GM12875 (cell line): ENCODE results near the gene HCFC1R1.

ENCODE experiments used
- H3K4me3 ChIP-seq: one replicate; pipeline ENCODE4 v1.5.1; 2011; ENCODE audit warnings: low read depth, low read length, control low read depth
- CTCF ChIP-seq: IDR thresholded peaks from 2 replicates; pipeline ENCODE4 v1.5.1; 2011; ENCODE audit warnings: low read depth, mild to moderate bottlenecking, control low read depth, inconsistent platforms, low read length, moderate library complexity, borderline replicate concordance; ENCODE audit not compliant: insufficient read depth

The HCFC1R1 gene

GRCh38 chr16:3038896-3039295, 15.2 kb upstream of the HCFC1R1 start:
- no peak overlapping the region for H3K4me3 ChIP-seq
- TF ChIP-seq CTCF = no peak

- no peak for TF ChIP-seq CTCF
These were observed 14.5 kb upstream of the HCFC1R1 start for GRCh38 chr16:3038256-3038655.

GRCh38 chr16:3036726-3037315, 13.1 kb upstream of the HCFC1R1 start, which contains the start of gene BICDL2:
TSS of gene BICDL2 (minus strand) at chr16:3036944. CDS start at chr16:3035496, 1,448 bp downstream.
- H3K4me3 ChIP-seq = no peak within 1 kb of the TSS
- TF ChIP-seq CTCF = no peak

More at GRCh38 chr16:3038256-3038655, 14.5 kb upstream of the HCFC1R1 start:
- no peak overlapping the region for H3K4me3 ChIP-seq

GRCh38 chr16:3035972-3036725, 12.4 kb upstream of the HCFC1R1 start:
- no peak for TF ChIP-seq CTCF
- no peak overlapping the region for H3K4me3 ChIP-seq

- no peak for TF ChIP-seq CTCF
- H3K4me3 ChIP-seq = no peak overlapping the region
These were observed 11.7 kb upstream of the HCFC1R1 start for GRCh38 chr16:3035289-3035971.

- H3K4me3 ChIP-seq = no peak overlapping the region
- no peak for TF ChIP-seq CTCF
These were observed 8.9 kb upstream of the HCFC1R1 start for GRCh38 chr16:3032624-3033023.
